Measurements from ENCODE around the gene RERGL.
"Not testable (repeated sequence)": the region's sequence is repeated elsewhere in the genome, so short reads cannot be mapped to it uniquely, and the experiment has no call there.

RERGL gene

GRCh38 chr12:18090093-18090492 is at the start of gene RERGL:
TSS of gene RERGL (minus strand) at chr12:18090193. CDS start at chr12:18090140, 53 bp downstream.
- DNase-seq: no peak

- no peak for DNase-seq
These were observed 49.3 kb upstream of the RERGL start for GRCh38 chr12:18139254-18139653.

- DNase-seq: no peak
These were observed 45.5 kb upstream of the RERGL start for GRCh38 chr12:18135509-18135908.

- DNase-seq: no peak
These were observed 45.1 kb upstream of the RERGL start for GRCh38 chr12:18135086-18135485.

- no peak for DNase-seq
These were observed 40.9 kb upstream of the RERGL start for GRCh38 chr12:18130851-18131250.

- DNase-seq: no peak
These were observed 33.7 kb upstream of the RERGL start for GRCh38 chr12:18123707-18124106.

- no peak for DNase-seq
These were observed 30.9 kb upstream of the RERGL start for GRCh38 chr12:18120899-18121298.

GRCh38 chr12:18108611-18109010 is 18.6 kb upstream of the RERGL start:
- DNase-seq: no peak

- DNase-seq: no peak
These were observed 13.6 kb upstream of the RERGL start for GRCh38 chr12:18103624-18104023.

GRCh38 chr12:18101043-18101442 is 11.1 kb upstream of the RERGL start:
- DNase-seq: no peak

- DNase-seq: no peak
These were observed 5.9 kb downstream of the RERGL start for GRCh38 chr12:18084080-18084479.

GRCh38 chr12:18079541-18080246 is 10.3 kb downstream of the RERGL start:
- no peak for DNase-seq

GRCh38 chr12:18074001-18074400 is 16.0 kb downstream of the RERGL start:
- DNase-seq: no peak

GRCh38 chr12:18072723-18073122 is 17.3 kb downstream of the RERGL start:
- no peak for DNase-seq

- DNase-seq: no peak
These were observed 18.7 kb downstream of the RERGL start for GRCh38 chr12:18071336-18071735.

- no peak for DNase-seq
These were observed 21.6 kb downstream of the RERGL start for GRCh38 chr12:18068355-18068754.

- no peak for DNase-seq
These were observed 23.3 kb downstream of the RERGL start for GRCh38 chr12:18066666-18067065.

- DNase-seq: not testable (repeated sequence)
These were observed 27.1 kb downstream of the RERGL start for GRCh38 chr12:18062867-18063266.

GRCh38 chr12:18057051-18057450 is 32.9 kb downstream of the RERGL start:
- DNase-seq: no peak

GRCh38 chr12:18054925-18055619 is 34.9 kb downstream of the RERGL start:
- DNase-seq: no peak

- no peak for DNase-seq
These were observed 44.5 kb downstream of the RERGL start for GRCh38 chr12:18045446-18045992.

GRCh38 chr12:18040060-18040742 is 49.8 kb downstream of the RERGL start:
- DNase-seq: not testable (repeated sequence)
